Measurements from ENCODE around the gene ELOVL3.

Gene ELOVL3, protein sequence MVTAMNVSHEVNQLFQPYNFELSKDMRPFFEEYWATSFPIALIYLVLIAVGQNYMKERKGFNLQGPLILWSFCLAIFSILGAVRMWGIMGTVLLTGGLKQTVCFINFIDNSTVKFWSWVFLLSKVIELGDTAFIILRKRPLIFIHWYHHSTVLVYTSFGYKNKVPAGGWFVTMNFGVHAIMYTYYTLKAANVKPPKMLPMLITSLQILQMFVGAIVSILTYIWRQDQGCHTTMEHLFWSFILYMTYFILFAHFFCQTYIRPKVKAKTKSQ

DNA sequence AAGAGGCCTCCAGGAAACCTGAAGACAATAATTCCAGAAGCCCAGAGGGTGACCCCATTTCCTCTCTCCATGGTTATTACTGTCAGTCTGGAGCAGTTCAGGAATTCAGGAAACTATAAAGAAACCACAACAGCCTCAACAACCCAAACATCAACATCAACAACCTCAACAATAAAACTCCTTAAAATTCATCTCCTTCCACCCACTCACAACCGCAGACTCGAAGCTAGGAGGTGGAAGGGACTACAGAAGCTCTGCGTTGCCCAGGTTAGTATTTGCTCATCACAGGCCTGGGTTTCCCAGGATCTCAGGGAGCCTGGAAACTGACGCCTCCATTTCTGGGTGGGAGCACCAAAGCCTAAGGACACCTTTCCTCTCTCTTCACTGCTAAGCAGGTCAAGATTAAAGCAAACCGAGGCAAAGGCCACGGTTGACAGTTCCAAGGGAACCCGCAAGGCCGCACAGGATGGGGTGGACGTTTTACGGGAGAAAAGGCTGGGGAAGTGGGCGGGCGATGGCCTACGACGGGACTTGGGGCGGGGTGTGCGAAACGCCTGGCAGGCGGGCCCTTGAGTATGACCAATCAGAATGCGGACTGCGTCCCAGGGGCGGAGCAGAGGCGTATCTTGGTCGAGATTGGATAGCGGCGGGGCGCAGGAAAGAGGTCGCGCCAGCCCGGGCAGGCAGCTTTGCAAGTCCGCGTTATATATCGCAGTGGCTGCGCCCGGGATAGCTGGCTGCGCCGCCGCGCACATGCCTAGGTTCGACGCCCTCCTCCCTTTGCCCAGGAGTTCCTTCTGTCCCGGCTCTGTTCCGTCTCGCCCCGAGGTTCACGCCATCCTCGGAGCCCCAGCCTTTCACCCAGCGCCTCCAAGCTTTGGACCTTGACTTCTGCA, at the start of gene ELOVL3:
Gene ELOVL3 (plus strand): TSS at position 654 of the 896 bp plus-strand sequence. CDS start 250 bp downstream, outside the sequence.
- DNase-seq: peak; percentile 93 to 96 (median 94)

DNA sequence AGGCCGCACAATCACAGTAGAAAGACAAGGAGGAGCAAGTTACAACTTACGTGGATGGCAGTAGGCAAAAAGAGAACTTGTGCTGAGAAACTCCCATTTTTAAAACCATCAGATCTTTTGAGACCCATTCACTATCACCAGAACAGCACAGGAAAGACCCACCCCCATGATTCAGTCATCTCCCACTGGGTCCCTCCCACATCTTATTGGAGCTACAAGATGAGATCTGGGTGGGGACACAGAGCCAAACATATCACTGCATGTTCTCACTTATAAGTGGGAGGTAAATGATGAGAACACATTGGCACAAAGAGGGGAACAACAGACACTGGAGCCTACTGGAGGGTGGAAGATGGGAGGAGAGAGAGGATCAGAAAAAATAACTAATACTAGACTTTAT, 41.5 kb upstream of the ELOVL3 start:
- no peak for DNase-seq

DNA sequence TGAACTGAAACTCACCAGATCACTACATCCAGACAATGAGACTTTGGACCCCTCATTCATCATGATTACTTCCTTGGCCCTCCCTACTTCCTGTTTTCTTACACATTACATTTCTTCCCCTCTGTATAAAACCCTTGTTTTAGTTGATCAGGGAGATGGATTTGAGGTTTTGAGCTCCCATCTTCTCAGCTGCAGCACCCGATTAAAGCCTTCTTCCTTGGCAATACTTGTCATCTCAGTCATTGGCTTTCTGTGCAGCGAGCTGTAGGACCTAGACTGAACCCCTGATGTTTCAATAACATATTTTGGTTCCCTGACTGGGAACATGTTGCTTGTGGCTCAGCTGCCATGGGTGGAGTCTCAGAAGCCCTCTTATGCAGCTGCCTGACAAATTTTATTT, 40.8 kb upstream of the ELOVL3 start:
- DNase-seq: no peak

DNA sequence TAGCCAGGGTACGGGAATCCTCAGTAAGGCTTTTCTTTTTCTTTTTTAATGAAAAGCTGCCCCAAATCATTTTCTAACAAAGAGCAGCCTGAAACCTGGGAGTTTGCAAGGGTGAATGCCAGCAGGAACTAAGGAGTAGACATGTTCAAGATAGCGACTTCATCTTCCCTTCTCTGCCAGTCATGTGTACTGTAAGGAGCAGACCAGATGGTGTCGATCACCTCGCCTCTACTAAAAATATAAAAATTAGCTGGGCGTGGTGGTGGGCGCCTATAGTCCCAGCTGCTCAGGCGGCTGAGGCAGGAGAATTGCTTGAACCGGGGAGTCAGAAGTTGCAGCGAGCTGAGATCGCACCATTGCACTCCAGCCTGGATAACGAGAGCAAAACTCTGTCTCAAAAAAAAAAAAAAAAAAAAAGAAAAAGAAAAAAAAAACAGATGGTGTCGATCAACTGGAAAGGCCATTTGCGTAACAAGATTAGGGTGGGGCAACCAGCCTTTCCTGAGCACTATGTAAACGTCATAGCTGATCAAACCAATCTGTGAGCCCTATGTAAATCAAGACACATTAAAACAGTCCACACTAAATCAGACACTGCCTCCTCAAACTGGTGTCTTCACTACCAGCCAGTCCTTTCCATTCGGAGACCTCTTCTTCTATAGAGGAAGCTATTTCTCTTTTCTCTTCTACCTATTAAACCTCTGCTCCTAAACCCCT, 40.1 kb upstream of the ELOVL3 start:
- DNase-seq: no peak

GRCh38 chr10:102188298-102188940, 37.7 kb upstream of the ELOVL3 start:
- DNase-seq: no peak

DNA sequence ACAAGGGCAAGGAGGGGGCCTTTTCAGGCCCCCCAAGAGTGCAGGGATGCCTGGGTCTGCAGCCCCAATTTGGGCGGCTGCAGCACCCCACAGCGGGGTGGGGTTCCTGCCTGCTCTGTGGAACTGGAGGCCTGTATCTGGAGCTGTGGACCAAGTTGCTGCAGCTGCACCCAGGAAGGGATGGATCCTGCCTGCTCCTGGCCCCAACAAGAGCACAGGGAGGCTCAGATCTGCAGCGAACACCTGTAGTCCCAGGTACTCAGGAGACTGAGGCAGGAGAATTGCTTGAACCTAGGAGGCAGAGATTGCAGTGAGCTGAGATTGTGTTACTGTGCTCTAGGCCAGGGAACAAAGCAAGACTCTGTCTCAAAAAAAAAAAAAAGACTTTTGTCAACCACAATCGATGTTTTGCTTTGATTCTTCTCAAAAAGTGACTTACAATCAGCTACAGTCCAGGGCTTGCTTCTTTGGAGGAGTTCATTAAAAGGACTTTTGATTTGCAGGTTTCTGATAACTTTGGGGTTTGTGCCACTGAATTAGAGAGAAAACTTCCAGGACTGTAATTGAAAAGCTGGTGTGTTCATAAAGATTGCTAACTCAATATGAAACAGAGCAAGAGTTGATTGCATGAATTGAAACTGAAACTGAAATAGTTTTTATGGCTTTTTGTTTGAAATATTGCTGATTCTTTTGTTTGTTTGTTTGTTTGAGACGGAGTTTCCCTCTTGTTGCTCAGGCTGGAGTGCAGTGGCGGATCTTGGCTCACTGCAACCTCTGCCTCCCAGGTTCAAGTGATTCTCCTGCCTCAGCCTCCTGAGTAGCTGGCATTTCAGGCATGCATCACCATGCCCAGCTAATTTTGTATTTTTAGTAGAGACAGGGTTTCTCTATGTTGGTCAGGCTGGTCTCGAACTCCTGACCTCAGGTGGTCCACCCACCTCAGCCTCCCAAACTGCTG, 36.9 kb upstream of the ELOVL3 start:
- peak; percentile 17 to 69 (median 52) for DNase-seq

GRCh38 chr10:102191956-102192355, 34.1 kb upstream of the ELOVL3 start:
- no peak for DNase-seq

GRCh38 chr10:102195296-102195870, 30.7 kb upstream of the ELOVL3 start:
- peak; percentile 31 to 54 (median 44) for DNase-seq

GRCh38 chr10:102196893-102197292, 29.2 kb upstream of the ELOVL3 start:
- peak; percentile 56 to 71 (median 64) for DNase-seq

DNA sequence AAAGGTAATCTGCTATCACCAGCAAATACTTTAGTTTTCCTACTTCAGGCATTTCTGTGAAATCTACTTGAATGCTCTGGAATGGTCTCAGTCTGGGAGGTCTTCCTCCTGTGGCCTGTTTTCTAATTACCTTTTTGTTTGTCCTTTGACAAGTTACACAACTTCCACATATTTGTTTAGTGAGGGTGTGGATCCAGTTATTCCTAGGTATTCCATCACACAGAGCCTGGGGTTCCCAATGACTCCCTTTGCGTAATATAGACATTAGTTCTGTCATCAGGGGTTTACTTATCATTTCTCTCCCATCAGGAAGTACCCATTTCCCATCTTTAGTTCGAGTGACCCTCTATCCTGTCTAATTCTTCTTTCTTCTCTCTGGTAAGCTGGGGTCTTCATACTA, 28.1 kb upstream of the ELOVL3 start:
- DNase-seq: peak in 2 of 3 donors; percentile 6 to 22

DNA sequence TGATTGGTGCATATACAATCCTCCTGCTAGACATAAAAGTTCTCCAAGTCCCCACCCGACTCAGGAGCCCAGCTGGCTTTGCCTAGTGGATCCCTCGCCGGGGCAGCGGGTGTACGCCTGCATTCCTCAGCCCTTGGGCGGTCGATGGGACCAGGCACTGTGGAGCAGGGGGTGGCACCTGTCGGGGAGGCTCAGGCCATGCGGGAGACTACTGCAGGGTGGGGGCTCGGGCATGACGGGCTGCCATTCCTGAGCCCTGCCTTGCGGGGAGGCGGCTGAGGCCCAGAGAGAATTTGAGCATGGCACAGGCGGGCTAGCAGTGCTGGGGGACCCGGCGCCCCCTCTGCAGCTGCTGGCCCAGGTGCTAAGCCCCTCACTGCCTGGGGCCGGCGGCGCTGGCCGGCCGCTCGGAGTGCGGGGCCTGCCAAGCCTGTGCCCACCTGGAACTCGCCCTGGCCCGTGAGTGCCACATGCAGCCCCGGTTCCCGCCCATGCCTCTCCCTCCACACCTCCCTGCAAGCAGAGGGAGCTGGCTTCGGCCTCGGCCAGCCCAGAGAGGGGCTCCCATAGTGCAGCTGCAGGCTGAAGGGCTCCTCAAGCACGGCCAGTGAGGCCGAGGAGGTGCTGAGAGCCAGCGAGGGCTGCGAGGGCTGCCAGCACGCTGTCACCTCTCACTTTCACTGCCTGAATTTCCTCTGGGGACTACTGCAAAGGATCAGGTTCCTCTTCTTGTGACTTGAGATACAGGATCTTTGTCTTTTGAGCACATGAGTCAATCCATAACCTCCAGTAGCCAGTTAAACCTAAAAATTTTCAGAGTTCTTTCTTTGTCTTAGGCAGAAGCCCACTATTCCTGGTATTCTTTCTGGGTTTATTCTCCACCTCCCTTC, 25.1 kb upstream of the ELOVL3 start:
- DNase-seq: peak; percentile 49 to 56 (median 55)

GRCh38 chr10:102202386-102202785, 23.7 kb upstream of the ELOVL3 start:
- no peak for DNase-seq

- no peak for DNase-seq
These were observed 17.6 kb upstream of the ELOVL3 start for GRCh38 chr10:102208311-102209035.

GRCh38 chr10:102211615-102212299, 14.3 kb upstream of the ELOVL3 start:
- no peak for DNase-seq

DNA sequence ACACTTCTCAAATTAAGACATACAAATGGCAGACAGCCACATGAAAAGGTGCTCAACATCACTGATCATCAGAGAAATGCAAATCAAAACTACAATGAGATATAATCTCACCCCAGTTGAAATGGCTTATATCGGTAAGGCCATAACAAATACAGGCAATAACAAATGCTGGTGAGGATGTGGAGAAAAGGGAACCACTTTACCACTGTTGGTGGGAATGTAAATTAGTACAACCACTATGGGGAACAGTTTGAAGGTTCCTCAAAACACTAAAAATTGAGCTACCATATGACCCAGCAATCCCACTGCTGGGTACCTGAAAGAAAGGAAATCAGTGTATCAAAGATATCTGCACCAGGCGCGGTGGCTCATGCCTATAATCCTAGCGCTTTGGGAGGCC, 12.5 kb upstream of the ELOVL3 start:
- peak; percentile 29 to 48 (median 34) for DNase-seq

DNA sequence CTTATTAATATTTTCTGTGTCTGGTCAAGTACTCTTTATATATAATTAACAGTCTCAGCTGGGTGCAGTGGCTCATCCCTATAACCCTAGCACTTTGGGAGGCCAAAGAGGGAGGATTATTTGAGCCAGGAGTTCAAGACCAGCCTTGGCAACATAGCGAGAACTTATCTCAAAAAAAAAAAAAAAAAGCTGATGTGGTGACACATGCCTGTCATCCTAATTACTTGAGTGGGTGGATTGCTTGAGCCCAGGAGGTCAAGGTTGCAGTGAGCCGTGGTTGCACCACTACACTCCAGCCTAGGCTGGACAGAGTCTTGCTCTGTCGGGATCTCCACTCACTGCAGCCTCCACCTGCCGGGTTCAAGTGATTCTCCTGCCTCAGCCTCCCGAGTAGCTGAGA, 6.7 kb upstream of the ELOVL3 start:
- DNase-seq: no peak

GRCh38 chr10:102220612-102221011, 5.5 kb upstream of the ELOVL3 start:
- DNase-seq: no peak

GRCh38 chr10:102222797-102223196, 3.3 kb upstream of the ELOVL3 start:
- no peak for DNase-seq

- DNase-seq: no peak
These were observed 407 bp downstream of the ELOVL3 start for GRCh38 chr10:102226542-102226870.

All from suppressor macrophage treated with lipopolysaccharide for 1 hour (primary cell).